ENCODE data around the gene PACRG.
"Not testable (repeated sequence)": the region's sequence is repeated elsewhere in the genome, so short reads cannot be mapped to it uniquely, and the experiment has no call there.

Gene PACRG

DNA sequence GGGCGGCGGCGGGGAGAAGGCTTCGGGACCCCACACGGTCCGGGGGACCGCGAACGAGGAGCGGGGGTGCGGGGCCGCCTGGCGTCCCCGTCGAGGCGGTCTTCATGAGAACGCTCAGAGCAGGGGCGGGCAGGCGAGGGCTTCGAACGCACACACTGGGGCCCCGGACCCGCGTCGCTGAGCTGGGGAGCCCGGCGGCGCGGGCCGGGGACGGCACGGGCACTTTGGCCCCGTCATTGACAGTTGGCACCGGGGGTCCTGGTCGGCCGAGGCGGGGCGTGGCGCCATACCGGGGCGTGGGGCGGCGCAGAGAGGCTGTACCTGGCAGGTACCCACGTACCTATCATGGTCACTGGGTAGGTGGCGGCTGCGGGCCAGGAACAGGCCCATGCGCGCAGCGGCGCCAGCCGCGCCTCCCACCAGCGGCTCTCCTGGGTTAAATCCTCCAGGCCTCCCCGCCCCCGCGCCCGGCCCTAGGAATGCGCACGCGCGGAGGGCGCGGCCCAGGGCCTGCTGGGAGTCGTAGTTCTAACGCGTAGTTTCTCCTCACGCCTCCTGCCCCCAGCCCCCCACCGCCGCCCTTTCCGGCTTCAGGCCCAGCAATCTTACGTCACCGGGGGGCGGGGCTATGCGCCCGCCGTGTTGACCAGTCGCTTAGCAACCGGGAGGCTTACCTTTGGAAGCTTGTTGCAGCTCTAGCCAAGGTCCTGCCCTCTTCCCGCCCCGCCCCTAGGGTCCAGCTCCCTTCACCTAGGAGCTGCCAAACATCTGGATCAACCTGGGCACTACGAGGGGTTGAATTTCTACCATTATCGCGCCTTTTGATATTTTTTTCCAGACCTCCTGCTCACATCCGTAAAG lies at the start of gene PACRG, which contains the start of gene PRKN:
Gene PACRG, plus strand, starts transcription at position 653 of the 861 bp plus-strand sequence.
Gene PRKN, minus strand, starts transcription at position 445 of the 861 bp plus-strand sequence.
- DNase-seq: peak; percentile 97

DNA sequence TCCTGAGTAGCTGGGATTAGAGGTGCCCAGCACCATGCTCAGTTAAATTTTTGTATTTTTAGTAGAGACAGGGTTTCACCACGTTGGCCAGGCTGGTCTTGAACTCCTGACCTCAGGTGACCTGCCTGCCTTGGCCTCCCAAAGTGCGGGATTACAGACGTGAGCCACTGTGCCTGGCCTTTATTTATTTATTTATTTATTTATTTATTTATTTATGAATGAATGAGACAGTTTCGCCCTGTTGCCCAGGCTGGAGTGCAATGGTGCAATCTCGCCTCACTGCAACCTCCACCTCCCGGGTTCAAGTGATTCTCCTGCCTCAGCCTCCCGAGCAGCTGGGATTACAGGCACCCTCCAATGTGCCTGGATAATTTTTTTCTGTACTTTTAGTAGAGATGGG lies 48.9 kb upstream of the PACRG start:
- DNase-seq: not testable (repeated sequence)

DNA sequence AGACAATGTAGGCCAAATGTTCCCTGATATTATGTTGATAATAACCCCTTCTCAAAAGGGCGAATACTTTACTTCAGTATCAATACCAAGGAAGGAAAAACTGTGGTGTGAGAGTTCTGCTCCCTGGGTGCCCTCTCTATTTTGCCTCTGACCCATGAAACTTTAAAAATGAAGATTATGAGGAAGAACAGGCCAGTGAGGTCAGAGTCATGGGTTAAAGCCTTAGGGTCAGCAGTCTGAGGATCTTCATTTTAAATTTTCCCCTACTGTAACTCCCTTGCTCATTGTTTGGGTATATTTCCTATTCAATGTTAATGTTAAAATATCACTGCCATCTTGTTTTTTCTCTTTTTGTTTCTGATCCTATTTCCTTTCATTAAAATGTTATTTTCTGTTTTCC lies 48.1 kb upstream of the PACRG start:
- DNase-seq: no peak

DNA sequence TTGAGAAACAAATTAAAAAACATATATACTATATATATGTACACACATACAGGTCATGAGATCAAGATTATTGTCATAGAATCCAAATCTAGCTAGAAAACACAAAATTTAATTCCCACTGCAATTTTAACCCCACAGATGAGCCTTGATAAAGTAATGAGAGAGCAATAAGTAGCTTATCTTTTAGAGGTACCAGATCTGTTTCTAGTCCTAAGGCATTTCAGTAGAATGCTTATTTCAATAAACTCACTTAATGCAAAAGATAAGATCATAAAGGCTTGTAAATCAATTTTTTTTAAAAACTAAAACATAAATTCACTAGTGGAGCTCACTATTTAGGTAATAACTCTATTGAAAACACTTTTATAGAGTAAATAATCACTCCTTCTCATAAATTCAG lies 47.4 kb upstream of the PACRG start:
- DNase-seq: no peak

DNA sequence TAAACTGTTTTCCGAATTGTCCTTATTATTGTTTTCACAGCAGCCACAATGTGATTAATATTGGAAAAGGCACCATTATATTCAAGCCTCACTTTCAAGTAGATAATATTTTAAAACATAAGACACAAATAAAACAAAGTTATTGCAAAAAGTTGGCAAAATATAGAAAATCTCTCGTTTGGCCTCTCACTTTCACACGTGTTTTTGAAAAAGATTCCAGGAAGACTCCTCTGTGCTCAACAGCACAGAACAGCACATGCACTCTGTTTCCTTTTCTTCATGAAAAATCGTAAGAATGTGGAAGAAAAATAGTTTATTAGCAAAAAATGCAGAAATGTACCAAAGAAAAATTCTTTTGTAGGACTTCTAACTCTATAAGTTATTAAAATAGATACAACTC lies 46.9 kb upstream of the PACRG start:
- DNase-seq: no peak

DNA sequence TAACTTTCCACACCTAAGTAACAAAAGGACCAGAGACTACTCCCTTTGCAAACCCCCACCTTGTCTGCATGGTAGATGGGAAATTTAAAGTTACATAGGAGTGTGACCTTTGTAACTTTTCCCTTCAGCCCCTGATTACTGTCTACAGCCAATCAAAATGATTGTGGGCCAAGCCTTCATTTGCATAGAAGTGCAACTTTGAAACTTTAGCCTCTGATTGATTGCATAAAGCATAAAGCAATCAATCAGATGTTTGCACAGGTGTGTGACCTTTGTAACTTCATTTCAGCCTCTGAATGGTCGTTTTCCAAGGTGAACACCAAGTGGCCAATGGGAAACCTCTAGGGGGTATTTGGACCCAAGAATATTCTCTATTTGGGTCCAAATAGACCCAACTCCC lies 46.3 kb upstream of the PACRG start:
- no peak for DNase-seq

DNA sequence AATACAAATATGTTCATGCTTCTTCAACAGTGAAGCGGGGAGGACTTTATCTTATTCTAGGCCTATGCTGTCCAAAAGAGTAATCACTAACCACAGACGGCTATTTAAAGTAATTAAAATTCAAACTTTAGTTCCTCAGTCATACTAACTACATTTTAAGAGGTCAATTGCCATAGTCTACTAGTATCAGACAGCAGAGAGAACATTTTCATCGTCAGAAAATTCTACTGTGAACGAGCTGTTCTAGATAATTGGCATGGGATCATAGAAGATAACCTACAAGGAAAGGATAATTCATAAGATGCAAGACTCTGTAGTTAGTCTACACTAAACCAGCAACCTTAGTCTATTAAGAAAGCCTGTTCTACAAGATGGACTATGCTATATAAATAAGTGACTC lies 44.6 kb upstream of the PACRG start:
- no peak for DNase-seq

DNA sequence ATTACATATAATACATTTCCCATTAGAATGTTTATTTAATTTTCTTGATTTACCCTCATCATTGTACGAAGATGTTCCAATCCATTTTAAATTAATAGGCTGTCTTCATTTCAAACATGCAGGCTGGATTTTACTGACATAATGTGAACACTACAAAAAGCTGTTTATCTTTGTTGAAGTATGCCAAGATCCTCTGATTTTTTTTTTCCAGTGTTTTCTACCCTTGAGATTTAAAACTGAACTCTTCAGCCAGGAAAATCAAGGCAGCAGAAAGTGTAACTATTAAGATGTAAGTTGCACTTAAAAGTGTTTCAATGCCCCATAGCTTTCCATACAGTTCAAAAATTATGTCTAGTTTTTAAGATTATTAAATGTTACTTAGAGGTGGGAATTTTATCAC lies 43.7 kb upstream of the PACRG start:
- no peak for DNase-seq

DNA sequence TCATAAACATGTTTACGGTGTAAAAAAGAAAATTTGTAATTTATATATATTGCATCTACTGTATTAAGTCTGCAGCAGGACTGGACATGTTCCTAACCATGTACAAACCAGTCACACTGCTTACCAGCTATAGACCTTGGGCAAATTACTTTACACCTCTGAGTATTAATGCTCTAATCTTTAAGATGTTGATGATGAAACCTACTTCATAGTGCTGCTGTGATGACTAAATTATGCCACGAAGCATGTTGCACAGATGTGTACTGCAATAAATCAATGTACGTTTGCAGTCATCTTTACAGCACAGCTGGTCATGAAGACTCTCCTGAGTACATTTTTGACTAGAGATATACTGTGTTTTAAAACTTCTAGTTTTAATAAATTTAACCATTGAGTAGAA lies 42.8 kb upstream of the PACRG start:
- no peak for DNase-seq

DNA sequence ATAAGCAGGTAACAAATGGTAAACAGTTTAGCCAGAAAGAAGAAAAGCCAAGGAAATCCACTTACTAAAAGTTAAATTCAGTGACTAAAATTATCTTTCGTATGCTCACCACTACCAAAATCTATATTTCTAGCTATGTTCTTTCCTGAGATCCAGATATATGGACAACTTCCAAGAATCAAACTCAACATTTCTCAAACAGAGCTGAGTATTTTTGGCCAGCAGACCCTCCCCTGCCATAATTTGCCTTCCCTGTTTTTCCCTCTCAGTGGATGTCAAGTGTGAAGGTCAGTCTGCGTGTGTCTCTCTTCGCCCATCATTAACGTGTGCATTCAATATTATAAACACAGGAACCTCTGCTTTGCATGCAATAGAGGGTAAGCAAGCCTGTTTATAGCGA lies 42.2 kb upstream of the PACRG start:
- DNase-seq: no peak

DNA sequence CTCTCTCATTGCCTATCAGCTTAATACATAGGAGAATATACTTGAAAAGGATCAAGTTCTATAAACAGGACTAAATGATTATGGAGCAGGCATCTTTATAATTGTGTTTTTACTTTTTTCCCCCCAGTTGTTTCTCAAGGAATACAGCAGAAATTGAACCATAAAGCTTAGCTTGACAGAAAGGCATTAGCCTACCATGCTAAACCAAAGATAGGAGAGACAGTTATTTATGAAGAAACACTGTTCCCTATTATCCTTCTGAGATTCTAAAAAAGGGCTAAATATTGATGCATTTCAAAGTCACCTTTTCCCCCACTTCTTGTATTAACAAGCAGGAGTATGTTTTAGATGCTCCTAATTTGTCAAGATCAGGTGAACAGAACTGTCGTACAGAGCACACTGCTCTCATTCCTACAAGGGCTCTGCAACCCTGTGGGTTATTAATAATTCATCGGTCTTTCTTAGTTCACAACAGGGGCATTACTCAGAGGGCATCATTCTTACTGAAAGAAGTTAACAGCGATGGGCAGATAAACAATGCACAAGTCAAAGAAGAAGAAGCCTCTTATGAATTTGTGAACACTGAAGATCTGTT lies 38.9 kb upstream of the PACRG start:
- no peak for DNase-seq

DNA sequence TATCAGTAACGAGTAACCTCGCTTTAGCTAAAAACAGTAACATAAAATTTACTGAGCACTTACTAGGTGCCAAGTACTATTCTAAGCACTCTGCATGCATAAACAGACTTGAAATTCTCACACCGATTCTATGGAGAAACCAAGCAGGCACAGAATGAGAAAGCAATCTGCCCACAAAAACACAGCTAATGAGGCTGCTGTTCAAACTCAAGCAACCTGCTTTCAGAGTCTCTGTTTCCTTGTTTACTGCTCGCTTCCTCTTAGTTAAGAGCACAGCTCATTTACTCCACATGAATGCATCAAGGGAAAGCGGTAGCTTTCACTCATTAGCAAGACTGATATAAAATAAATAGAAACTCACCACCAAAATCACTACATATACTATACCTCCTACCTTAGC lies 37.6 kb upstream of the PACRG start:
- DNase-seq: no peak

DNA sequence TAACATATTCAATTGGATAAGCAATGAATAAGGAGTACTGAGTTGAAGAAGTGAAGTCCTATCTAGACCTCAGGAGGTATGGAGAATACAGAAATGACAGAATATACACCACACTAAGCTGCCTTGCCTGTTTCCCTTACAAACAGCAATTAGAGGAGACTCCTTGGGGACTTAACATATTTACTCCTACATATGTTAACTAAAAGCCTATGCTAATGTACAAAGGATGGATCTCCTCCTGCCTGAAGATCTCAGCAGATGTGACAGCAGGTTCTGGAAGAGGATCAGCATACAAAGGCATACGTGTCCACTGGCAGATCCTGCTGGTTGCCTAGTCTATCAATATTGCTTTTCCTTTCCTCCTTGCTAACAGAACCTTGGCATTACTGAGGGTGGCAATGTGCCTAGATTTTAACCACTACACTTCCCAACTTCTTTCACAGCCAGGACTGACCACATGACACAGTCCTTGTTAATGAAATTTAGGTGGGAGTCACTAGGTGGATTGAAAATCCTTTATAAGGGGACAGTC lies 29.8 kb upstream of the PACRG start:
- DNase-seq: no peak

DNA sequence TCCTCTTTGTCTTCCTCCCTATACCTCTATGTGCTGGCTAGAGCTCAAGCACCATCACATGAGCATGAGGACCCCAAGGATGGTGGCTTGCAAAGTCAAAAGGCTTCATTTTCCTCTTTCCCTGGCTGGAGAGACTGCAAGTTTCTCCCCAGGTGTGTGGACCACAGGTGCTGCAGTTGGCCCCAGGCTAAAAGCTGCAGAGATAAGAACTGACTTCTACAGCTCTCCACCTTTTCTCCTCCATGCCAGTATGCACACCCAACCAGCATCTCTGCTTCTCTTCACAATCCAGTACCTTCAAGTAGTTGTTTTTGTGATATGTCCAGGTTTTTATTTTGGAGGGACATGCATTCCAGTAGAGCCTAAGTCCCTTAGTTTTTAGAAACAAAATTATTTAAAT lies 29.3 kb upstream of the PACRG start:
- no peak for DNase-seq

DNA sequence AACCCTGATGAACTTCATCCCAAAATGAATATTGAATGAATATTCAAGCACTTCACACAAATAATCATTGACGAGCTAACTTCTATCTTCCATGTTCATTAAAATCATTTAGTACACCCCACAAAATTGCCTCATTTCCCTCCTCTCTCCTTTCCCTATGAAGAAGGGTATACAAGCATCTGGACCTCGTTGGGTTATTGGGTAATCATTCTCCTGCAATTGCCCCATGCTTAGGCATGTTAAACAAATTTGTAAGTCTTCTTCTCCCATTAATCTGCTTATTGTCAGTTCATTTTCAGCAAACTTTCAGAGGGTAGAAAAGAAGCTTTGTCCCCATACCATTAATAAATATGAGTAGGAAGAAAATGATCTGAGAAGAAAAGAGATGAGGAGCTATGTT lies 27.8 kb upstream of the PACRG start:
- no peak for DNase-seq

DNA sequence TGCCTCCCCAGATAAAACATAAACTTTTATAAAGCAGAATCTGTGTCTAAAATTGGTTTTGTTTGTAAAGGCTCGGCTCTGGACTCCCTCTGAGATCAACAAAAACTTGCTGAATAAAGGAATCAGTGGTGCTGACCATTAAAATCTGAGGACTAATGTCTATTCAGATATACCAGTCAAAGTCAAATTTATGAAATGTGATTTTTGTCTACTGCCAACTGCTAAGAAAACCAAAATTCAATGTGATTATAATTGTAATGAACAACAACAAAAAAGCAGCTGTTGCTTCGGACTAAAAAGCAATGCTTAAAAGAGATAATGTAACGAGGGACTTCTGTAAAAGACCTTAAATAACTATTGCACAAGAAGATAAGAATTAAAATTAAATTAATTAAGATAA lies 26.8 kb upstream of the PACRG start:
- no peak for DNase-seq

DNA sequence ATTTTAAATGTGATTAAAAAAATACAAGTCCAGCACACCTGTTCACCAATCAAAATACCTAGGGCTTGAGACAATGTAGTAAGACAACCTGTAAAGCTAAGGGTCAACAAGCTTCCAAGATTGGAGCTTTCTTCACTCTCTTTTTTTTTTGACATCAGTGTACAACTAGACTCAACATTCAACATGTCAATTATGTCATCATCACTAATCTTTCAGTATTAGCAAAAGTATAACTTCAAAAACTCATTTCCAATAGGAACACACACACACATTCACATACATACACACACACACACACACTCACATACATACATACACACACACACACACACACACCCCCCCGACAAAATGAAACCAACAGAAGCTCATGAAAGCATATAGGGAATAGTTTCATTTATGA lies 26.2 kb upstream of the PACRG start:
- no peak for DNase-seq

DNA sequence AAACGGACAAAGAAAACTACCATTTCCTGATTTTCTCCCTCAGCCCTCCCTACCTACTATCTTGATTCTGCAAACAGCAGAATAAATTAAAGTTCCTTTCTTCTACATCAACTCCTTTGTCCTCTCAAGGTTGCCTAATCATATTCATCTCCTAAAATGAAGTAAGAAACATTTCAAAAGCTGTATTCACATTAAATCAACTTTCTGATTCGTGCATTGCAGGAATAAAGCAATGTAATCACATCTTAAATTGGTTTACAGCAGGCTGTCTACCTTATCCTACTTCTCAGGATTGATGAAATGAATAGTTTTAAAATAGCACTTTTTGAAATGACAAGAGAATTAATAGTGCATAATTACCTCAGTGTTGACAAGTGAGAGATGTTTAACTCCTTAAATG lies 25.3 kb upstream of the PACRG start:
- DNase-seq: no peak

DNA sequence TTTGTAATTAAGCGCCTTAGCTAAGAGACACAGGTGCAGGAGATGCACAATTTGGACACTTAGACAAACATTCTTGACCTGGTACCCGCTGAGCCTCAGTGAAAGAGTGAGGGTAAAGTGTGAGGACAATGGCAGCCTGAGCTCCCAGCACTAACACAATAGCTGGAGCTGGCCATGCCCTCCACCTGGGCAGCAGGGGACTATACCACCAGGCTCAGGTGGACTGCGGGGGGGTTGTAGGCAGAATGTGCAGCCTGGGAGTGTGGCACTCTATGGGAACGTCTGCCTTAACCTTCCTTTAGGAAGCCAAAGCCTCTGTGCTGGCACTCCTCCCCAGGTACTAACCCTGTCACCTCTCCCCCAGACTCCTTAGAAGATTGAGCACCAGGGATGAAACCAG lies 23.8 kb upstream of the PACRG start:
- no peak for DNase-seq

DNA sequence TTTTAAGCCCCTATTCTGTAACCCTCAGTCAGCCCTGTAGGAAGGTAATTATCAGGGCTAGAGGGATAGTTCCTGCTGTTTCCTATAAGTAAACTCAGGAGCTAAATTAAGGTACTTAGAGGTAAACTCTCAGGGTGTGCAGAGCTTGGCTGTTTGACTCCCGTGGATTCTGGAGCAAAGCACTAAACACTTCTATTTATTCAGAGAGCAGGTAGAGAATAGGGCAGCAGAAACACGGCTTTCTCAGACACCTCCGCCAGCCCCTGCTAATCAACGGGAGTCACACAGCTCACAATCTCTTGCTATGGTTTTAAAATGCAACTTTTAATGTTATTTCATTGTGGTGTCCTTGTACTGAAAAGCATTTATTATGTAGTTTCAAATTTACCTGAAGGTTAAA lies 22.0 kb upstream of the PACRG start:
- no peak for DNase-seq

DNA sequence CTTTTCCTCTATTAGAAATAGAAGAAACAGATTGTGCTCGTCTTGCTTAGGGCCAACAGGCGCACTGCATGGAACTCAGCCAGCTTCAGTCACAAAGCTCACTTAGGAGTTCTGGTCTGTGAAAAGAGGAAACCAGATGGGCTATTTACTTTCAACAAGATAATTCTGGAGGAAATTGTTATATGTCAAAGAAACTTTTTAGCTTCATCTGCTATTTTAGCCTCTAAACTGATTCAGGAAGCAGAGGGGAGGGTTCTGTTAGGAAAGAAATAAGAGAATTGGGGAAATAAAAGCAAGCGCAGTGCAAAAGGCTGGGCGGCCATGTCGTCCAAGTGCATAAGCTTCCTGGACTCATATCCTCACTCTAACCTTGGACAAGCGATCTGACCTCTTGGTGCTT lies 21.5 kb upstream of the PACRG start:
- no peak for DNase-seq

DNA sequence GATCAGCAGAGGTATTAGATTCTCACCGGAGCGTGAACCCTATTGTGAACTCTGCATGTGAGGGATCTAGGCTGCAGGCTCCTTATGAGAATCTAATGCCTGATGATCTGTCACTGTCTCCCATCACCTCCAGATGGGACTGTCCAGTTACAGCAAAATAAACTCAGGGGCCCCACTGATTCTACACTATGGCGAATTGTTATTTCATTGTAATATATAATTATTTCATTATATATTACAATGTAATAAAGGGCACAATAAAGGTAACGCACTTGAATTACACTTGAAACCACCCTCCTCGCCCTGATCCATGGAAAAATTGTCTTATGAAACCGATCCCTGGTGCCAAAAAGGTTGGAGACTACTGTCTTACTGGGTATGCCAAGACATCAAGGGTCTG lies 18.8 kb upstream of the PACRG start:
- DNase-seq: no peak

DNA sequence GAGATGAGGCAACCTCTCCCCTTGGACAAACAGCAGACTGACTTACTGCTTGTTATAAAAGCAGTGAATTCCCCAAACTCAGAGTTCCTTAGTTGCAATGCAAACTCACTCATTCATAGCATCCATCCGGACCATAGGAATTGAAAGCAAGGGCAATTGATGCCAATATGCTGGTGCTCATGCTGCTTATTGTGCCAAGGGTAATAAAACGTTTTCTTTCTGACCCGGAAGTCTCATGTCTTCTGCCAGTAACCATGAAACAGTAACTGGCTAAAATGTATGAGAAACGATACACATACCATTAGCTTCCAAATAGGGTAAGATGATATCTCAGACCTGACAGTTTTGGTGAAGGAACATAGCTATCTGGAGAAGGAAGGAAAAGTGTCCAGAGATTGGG lies 18.3 kb upstream of the PACRG start:
- DNase-seq: no peak

DNA sequence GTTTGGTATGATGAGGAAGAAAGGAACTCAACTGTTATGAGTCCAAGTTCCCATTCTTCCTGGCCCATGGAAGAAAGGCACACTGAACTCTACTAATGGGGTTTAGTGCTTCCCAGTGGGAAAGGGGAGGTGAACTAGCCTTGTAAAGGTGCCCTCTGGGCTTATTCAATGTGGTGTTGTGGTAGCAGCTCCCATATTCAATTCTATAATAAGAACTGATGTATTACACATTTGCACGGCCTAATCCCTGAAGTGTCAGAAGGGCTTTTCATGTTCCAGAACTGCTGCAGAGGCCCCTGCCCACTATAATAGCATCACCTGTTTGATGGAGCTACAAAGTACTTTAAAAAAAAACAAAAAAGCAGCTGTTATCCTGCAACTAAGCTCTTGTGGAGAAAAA lies 17.4 kb upstream of the PACRG start:
- no peak for DNase-seq

DNA sequence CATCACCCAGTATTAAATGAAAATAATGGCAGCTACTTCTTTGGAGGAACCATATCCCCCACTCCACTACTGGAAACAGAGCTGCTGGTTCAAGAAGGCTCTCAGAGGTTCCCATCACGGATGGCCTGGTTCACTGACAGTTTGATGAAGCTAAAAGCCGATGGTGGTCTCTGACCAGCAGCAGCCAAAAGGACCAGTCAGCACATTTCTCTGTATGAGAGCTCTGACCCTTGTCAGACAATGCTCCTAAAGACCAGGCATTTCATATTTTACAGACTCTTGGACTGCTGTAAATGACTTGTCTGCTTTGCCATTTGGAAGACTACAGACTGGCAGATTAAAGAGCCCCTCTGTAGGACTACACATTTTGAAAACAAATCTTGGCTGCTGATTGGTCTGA lies 16.8 kb upstream of the PACRG start:
- DNase-seq: no peak

Measured in activated CD4-positive, alpha-beta T cell treated with anti-CD3 and anti-CD28 coated beads, Interleukin-2, amount 50 U/mL, for 16 hours (primary cell).